DMS153 treated with DMSO at 0.1 percent for 48 hours (cell line): ENCODE measurements around the gene RNU6-8.

Experiments
- DNase-seq: peaks from one replicate; lab custom pipeline; 2025; ENCODE audit not compliant: unreplicated experiment; lab: John Stamatoyannopoulos, UW

Gene RNU6-8

GRCh38 chr14:32202998-32203882, at the start of gene RNU6-8:
Gene RNU6-8, minus strand, starts transcription at chr14:32203269.
- DNase-seq: peak; percentile 62

- DNase-seq: peak; percentile 81
Measured at GRCh38 chr14:32252030-32252670, 49.1 kb upstream of the RNU6-8 start.

DNA sequence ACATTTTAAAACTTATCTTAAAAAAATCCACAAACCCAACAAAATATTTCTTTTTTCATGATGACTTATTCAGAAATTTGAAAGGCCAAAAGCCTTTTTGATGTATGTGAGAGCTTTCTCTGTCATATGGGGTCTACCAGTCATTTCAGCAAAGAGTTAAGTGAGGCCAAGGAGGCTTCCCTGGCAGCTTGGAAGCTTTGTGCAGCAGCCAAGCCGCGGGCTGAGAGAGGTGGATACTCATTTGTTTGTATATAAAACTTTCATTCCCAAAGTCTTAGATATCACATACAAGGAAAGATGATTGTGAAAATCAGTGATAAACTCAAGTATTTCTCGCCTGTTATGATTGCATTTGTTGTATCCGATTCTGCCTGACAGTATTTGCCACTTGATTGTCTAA, 48.5 kb upstream of the RNU6-8 start:
- no peak for DNase-seq

DNA sequence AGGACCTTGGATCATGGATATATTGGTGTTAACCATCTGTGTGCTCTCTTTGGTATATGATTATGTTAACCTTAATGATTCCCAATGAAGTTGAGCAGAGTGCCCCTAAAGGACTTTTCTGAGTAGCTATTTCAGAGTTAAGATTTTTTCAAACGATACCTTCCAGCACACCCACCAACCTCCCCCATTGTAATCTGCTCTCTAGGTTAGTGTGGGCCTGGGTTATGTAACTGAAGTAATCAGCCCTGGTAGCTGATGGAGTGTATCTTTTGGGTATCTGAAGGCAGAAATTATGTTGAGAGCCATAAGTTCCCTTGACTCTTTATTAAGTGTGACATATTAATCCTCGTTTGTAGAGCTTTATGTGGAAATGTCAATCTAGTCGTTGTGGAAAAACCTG, 47.6 kb upstream of the RNU6-8 start:
- no peak for DNase-seq

DNA sequence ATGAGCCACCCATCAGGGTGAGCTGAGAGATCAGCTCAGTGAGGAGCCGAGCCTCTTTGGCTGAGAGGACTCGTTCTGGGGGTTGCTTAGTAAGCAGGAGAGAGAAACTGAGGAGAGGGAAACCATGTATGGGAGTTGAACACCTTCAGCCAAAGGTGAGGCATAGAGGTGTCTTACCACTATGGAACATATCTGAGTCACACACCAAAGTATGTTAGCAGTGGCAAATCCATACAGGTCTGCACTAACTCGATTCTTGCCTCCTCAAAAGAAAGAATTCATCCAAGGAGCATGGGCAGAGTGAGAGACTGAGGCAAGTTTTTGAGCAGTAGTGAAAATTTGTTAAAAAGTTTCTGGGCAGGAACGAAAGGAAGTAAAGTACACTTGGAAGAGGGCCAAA, 46.7 kb upstream of the RNU6-8 start:
- no peak for DNase-seq

- no peak for DNase-seq
Measured at GRCh38 chr14:32249371-32249770, 46.3 kb upstream of the RNU6-8 start.

GRCh38 chr14:32246751-32247150, 43.7 kb upstream of the RNU6-8 start:
- DNase-seq: no peak

GRCh38 chr14:32244404-32244803, 41.3 kb upstream of the RNU6-8 start:
- no peak for DNase-seq

DNA sequence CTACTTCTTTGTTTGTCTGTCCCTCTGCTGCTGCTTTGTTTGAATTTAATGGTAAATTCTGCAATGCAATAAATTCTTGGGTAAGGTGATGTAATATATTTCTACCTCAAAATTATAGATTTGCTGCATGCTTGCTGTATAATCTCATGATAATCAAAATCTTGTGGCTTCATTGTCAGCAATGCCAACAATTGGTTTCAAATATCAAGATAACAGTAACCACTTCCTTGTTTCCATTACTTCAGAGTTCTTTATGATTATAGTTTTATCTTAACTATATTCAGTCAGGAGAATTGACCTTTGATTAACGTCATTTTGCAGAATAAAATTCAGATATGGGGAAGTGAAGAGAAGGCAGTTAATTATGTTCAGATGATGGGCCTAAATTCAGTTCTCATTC, 30.2 kb upstream of the RNU6-8 start:
- DNase-seq: no peak

DNA sequence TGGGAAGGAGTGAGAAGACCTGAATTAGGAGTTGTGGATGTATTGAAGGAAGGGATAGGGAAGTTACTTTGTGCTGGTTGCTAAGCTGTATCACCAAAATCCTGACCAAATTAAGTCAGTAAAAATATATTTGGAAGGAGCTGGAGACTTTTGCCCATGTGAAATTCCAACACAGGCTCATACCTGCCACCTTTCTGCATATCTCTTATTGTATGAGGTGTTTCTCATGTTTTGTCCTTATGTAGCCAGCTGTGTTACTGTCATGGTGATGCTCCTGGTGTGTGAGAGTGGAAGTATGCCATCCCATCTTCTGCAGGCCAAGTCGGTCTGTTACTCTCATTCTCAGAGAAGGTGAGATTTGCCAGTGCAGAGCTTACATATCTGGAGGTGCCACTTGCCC, 29.4 kb upstream of the RNU6-8 start:
- no peak for DNase-seq

DNA sequence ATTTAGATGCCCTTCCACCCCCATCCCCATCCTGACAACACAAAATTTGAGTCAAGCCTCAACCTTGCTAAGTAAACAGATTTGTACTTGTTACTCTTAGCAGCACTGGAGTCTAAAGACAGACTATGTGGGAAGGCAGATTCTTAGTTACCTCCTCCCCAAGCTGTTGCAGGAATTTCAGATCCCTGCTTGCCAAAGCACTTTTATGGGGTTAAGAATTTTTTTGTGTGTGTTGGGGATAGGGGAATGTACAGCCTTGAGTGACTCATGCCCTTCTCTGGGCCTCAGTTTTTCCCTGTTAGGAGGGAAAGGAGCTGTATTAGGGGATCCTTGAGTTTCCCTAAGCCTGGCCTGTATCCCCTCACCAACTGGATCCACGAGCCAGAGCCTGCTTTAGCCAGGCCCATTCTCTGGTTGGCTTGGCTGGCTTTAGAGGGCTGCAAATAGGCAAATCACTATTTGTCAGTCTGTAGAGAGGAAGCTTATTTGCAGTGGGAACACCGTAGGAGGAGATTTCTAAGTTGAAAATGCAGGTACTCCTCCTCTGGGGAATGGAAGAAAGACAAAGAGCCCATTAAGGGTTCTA, 27.7 kb upstream of the RNU6-8 start:
- no peak for DNase-seq

DNA sequence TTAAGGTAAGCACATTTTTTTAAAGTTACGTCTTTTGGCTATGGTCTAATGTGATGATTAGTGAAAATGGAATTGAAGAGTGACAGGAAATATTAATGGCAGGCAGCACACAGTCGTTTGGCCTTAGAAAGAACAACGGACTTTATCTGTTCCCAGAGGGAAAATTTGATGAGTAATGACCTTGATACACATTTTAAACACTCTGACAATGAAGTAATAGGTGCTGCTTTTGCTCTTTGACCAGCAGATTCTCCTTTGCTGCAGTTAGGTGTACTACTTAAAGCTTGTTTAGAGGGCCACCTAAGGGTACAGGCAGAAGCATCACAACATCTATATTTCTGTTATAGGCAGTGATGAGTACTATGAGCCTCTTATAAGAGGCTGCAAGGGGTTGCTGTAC, 27.1 kb upstream of the RNU6-8 start:
- DNase-seq: no peak

GRCh38 chr14:32226056-32226455, 23.0 kb upstream of the RNU6-8 start:
- DNase-seq: no peak

GRCh38 chr14:32225378-32225920, 22.4 kb upstream of the RNU6-8 start:
- no peak for DNase-seq

GRCh38 chr14:32224737-32225377, 21.8 kb upstream of the RNU6-8 start:
- peak; percentile 11 for DNase-seq

DNA sequence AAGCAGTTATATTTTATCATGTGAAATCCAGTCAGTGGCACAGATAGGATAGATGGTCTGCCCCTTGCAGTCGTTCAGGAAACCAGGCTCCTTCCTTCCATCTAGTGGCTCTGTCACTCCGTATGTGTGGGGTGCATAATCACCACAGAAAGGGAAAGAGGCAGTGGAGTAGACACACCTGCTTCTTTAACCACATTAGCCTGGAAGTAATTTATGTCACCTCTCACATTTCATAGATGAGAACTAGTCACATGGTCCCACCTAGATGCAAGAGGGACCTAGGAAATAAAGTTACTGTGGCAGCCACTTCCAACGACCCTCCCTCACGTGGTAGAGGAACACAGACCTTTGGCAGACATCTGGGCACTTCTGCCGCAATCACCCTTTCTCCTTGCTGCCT, 14.2 kb upstream of the RNU6-8 start:
- DNase-seq: peak; percentile 21

DNA sequence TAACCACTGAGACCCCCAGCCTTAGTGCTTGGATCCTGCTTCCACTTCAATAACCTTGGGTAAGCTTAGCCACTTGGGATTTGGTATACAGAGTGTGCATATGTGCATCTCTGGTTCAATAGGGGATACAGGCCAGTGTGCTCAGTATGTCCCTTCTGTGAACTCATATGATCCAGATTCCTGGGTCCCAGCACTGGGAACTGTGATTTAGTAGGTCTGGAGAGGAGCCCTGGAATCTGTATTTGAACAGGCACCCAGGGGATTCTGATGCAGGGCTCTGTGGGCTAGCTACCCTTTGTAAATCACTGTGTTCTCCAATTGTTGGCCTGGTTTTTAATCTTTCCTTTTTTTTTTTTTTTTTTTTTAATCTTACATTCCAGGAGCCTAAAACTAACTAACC, 9.8 kb upstream of the RNU6-8 start:
- DNase-seq: no peak

- DNase-seq: no peak
Measured at GRCh38 chr14:32211068-32211404, 8.0 kb upstream of the RNU6-8 start.

DNA sequence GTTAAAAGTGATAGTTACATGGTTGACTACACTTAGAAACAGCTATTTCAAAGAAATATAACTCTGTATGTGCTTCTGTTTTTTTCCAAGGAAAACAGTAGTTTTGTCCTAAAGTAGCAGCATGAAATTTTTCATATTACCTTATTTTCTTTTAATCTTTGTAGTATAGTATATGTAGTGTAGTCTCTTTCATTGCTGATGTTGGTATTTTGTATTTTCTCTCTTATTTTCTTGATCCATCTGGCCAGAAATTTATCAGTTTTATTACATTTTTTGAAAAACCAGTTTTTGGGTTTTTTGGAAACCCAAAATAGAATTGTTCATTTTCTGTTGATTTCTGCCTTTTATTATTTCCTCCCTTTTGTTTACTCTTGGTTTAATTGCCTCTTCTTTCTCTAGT, 6.4 kb upstream of the RNU6-8 start:
- DNase-seq: no peak

GRCh38 chr14:32208490-32208889, 5.4 kb upstream of the RNU6-8 start:
- DNase-seq: no peak

DNA sequence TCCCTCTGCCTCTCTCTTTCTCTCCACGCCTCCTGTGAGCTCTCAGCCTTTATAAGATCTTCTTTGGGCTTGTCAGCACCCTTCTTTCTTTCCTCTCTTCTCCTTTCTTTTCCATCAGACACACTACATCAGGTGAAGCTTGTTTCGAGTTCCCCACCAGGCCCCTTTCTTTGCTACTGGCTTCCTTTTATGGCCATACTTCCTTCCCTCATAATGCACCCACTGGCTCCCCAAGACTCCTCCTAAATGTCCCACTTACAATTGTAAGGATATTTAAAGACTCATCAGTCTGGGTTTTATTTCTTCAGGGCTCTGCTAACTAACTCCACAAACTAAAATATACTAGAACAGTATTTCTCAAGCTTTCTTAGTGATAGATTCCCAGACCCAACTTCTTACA, 3.5 kb upstream of the RNU6-8 start:
- DNase-seq: no peak

- DNase-seq: no peak
Measured at GRCh38 chr14:32205984-32206383, 2.9 kb upstream of the RNU6-8 start.
